ENCODE measurements around the gene NPR3.

NPR3 gene

GRCh38 chr5:32710550-32711361, at the start of gene NPR3:
Gene NPR3, plus strand, starts transcription at chr5:32711321. Its CDS starts 456 bp downstream, at chr5:32711777.
- no peak for DNase-seq

GRCh38 chr5:32664523-32664922, 46.6 kb upstream of the NPR3 start:
- no peak for DNase-seq

- no peak for DNase-seq
Observed at GRCh38 chr5:32668552-32668951, 42.6 kb upstream of the NPR3 start.

- no peak for DNase-seq
Observed at GRCh38 chr5:32673272-32673671, 37.8 kb upstream of the NPR3 start.

- DNase-seq = no peak
Observed at GRCh38 chr5:32677023-32677422, 34.1 kb upstream of the NPR3 start.

- DNase-seq = no peak
Observed at GRCh38 chr5:32678472-32678871, 32.6 kb upstream of the NPR3 start.

- no peak for DNase-seq
Observed at GRCh38 chr5:32679218-32679617, 31.9 kb upstream of the NPR3 start.

GRCh38 chr5:32680183-32680582, 30.9 kb upstream of the NPR3 start:
- DNase-seq = no peak

GRCh38 chr5:32683125-32683524, 28.0 kb upstream of the NPR3 start:
- no peak for DNase-seq

GRCh38 chr5:32684260-32684659, 26.9 kb upstream of the NPR3 start:
- no peak for DNase-seq

GRCh38 chr5:32686799-32687498, 24.2 kb upstream of the NPR3 start:
- DNase-seq = no peak

- DNase-seq = no peak
Observed at GRCh38 chr5:32687499-32687831, 23.7 kb upstream of the NPR3 start.

- no peak for DNase-seq
Observed at GRCh38 chr5:32690153-32690552, 21.0 kb upstream of the NPR3 start.

- DNase-seq = no peak
Observed at GRCh38 chr5:32690666-32691065, 20.5 kb upstream of the NPR3 start.

- DNase-seq = no peak
Observed at GRCh38 chr5:32692036-32692746, 18.9 kb upstream of the NPR3 start.

GRCh38 chr5:32703957-32704356, 7.2 kb upstream of the NPR3 start:
- DNase-seq = no peak

- peak in 1 of 2 donors; percentile 41 for DNase-seq
Observed at GRCh38 chr5:32707418-32707997, 3.6 kb upstream of the NPR3 start.

- no peak for DNase-seq
Observed at GRCh38 chr5:32708949-32709348, 2.2 kb upstream of the NPR3 start.

- peak; percentile 47 to 71 for DNase-seq
Observed at GRCh38 chr5:32709750-32710549, 1.2 kb upstream of the NPR3 start.

GRCh38 chr5:32711362-32711680, 200 bp downstream of the NPR3 start:
- no peak for DNase-seq

- no peak for DNase-seq
Observed at GRCh38 chr5:32711681-32712480, 760 bp downstream of the NPR3 start.
